Stimulated activated effector memory CD8-positive, alpha-beta T cell treated with anti-CD3 and anti-CD28 coated beads, Interleukin-12 subunit alpha, Interleukin-12 subunit beta, amount 100 ng/mL, for 72 hours (primary cell): ENCODE measurements around the gene SCGN.

Experiments used
- ATAC-seq: fragments of 150-1000 bp; cut with Tn5 transposase; 2 replicates; pipeline ENCODE4 v1.10.0; 2021
- DNase-seq, 2 donors: peaks; one replicate each; pipeline ENCODE4 v3.0.0; 2021 to 2022; ENCODE audit warnings: low spot score in 2 of 2
- H3K27ac Mint-ChIP-seq: one replicate; pipeline ENCODE4 v1.8.0; 2022; ENCODE audit warnings: mild to moderate bottlenecking, mixed read lengths
- H3K36me3 Mint-ChIP-seq: one replicate; pipeline ENCODE4 v1.8.0; 2022; ENCODE audit warnings: mild to moderate bottlenecking, mixed read lengths
- H3K4me1 Mint-ChIP-seq: one replicate; pipeline ENCODE4 v1.8.0; 2022; ENCODE audit warnings: mixed read lengths
- H3K4me3 Mint-ChIP-seq: one replicate; pipeline ENCODE4 v1.8.0; 2022; ENCODE audit warnings: mild to moderate bottlenecking, mixed read lengths
- H3K9me3 Mint-ChIP-seq: one replicate; pipeline ENCODE4 v1.8.0; 2022; ENCODE audit warnings: mixed read lengths

The SCGN gene

DNA sequence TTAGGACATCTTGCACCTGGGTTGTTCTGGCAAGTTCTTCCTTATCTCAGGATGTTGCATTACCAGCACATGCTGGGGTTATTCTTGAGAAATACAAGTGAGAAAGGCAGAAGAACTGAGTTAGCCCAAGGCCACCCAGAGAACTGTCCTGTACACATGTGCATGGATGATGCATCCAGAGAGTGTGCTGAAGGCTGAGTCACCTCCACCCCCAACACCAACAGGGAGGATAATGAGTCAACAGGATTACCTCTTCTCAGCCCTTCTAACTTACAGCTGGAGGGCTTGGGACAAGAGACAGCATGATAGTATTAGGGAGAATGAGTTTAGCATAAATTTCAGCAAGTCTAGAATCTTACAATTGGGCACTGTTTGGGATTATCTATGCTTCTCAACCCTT lies 8.5 kb downstream of the SCGN start:
- H3K9me3 Mint-ChIP-seq, result no peaks in the 10 kb centered on the region
- no peak overlapping the region for H3K4me3 Mint-ChIP-seq
- DNase-seq (peak; percentile 4 to 55), ATAC-seq (peak; percentile 98)
- H3K27ac Mint-ChIP-seq, result no peak overlapping the region
- H3K4me1 Mint-ChIP-seq, result no peaks in the 10 kb centered on the region
- no peaks in the 10 kb centered on the region for H3K36me3 Mint-ChIP-seq

DNA sequence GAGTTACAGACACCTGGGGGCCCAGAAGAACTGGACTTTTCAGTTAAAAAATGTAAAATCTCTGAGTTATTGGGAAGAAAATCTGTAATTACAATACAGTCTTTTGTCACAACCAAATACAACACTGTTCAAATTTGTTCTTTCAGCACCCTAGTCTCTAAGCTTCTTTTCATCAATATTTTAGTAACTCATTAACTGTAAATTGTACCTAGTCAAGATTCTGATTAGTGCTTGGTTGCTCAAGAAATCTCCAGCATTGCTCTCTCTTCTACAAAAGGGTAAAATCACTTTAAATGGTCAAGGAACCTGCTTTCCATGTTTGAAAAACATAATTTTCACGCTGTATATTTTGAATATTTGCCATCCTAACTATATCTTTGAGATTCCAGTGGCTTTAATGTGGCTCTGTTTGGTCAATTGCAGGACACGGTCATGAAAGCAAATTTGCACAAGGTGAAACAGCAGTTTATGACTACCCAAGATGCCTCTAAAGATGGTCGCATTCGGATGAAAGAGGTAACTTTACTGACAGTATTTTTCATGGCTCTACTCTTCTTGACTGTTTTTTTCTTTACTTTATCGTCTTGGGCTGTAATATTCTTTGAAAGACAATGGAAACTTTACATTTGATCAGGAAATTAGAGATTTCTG lies 9.2 kb downstream of the SCGN start:
- Mint-ChIP-seq H3K9me3 (no peaks in the 10 kb centered on the region), H3K36me3 (no peaks in the 10 kb centered on the region), H3K27ac (no peak overlapping the region), H3K4me1 (no peaks in the 10 kb centered on the region), H3K4me3 (no peak overlapping the region)
- DNase-seq (no peak), ATAC-seq (no peak)

DNA sequence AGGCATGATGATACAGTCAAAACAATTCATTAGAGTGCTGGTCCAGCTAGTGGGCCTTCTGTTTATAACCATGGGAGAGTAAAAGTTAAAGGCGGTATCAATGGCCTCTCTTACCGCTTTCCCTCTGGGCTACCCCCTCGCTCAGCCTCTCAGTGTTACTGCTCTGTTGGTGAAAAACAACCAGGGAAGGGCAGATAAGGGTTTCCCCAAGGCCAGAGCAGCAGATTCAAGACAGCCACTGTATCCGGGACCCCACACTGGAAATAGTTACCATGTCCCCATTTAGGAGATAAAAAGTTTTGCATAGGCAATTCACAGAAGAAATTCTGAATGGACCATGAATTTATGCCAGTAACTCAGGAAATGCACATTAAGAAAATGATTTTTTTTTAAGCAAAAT lies 13.4 kb downstream of the SCGN start:
- ATAC-seq, result no peak
- Mint-ChIP-seq H3K27ac (no peak overlapping the region), H3K9me3 (no peaks in the 10 kb centered on the region), H3K4me3 (no peak overlapping the region), H3K4me1 (no peaks in the 10 kb centered on the region), H3K36me3 (no peaks in the 10 kb centered on the region)
- no peak for DNase-seq

- H3K27ac Mint-ChIP-seq, result no peak overlapping the region
- no peak for ATAC-seq
- no peak overlapping the region for H3K4me3 Mint-ChIP-seq
- H3K36me3 Mint-ChIP-seq, result no peaks in the 10 kb centered on the region
- no peaks in the 10 kb centered on the region for H3K4me1 Mint-ChIP-seq
- no peak for DNase-seq
- H3K9me3 Mint-ChIP-seq, result no peaks in the 10 kb centered on the region
Observed at GRCh38 chr6:25669413-25669812, 17.4 kb downstream of the SCGN start.

DNA sequence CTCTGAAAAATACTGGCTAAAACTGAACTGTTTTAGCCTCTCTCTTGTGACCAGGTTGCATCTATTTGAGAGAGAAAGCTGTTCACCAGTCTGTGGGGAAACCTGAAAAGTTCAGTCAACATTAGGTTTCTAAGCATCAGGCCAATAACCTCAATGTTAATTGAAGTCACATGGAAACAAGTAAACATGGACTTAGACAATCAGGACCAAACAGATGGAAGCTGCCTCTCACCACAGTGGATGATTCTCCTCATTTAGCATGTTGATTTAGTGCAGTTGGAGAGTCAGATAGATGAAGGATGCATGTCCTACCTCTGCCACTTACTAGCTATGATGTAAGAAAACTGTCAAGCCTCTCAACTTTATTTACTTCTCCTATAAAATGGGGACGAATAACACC lies 18.2 kb downstream of the SCGN start:
- Mint-ChIP-seq H3K4me3 (no peak overlapping the region), H3K36me3 (no peaks in the 10 kb centered on the region), H3K9me3 (no peaks in the 10 kb centered on the region), H3K27ac (no peak overlapping the region), H3K4me1 (no peaks in the 10 kb centered on the region)
- ATAC-seq (no peak), DNase-seq (no peak)

- DNase-seq (no peak), ATAC-seq (peak; percentile 32)
- Mint-ChIP-seq H3K9me3 (no peaks in the 10 kb centered on the region), H3K27ac (no peak overlapping the region), H3K4me3 (no peak overlapping the region), H3K4me1 (no peaks in the 10 kb centered on the region), H3K36me3 (no peaks in the 10 kb centered on the region)
Observed at GRCh38 chr6:25670793-25671513, 18.9 kb downstream of the SCGN start.

DNA sequence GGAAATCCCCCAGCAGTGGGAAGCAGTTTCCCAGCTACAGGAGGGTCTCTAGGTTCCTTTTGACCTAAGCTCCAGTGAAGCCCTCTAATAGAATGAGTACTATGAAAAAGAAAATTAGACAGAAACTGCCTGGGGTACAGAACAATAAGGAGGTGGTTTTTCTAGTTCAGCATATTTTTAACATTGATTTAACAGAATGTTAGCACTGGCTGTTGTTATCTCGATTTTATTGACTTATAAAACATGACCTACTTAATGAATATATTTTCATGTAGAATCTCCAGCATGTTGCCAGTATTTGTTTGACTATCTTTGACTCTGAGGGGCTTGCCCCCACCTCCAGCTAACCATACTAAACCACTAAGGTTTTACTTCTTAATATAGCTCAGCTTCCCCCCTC lies 19.6 kb downstream of the SCGN start:
- ATAC-seq, result no peak
- H3K9me3 Mint-ChIP-seq, result no peaks in the 10 kb centered on the region
- no peaks in the 10 kb centered on the region for H3K36me3 Mint-ChIP-seq
- H3K4me1 Mint-ChIP-seq, result no peaks in the 10 kb centered on the region
- no peak for DNase-seq
- H3K27ac Mint-ChIP-seq, result no peak overlapping the region
- H3K4me3 Mint-ChIP-seq, result no peak overlapping the region

DNA sequence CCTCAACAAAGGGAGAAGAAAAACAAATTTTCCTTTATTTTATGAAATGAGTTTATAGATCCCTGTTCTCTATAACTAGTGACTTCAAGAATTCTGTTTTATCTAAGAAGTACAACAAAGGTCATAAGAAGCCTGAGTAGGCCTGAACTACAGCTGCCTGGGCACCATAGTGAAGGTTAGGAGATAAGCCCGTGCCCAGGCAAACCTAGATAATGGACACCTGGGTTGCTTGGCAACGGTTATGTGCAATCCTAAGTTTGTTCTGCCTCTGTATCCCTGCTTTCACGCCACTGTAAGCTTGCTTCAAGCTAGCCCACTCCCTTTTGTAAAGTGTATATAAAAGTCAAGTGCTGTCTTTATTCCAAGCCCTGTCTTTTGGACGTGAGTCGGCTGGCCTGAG lies 23.2 kb downstream of the SCGN start:
- Mint-ChIP-seq H3K27ac (no peak overlapping the region), H3K4me3 (no peak overlapping the region), H3K4me1 (no peaks in the 10 kb centered on the region), H3K36me3 (no peaks in the 10 kb centered on the region), H3K9me3 (no peaks in the 10 kb centered on the region)
- ATAC-seq (no peak), DNase-seq (no peak)

- Mint-ChIP-seq H3K9me3 (no peaks in the 10 kb centered on the region), H3K27ac (no peak overlapping the region), H3K4me3 (no peak overlapping the region), H3K4me1 (no peaks in the 10 kb centered on the region), H3K36me3 (no peaks in the 10 kb centered on the region)
- no peak for ATAC-seq
- DNase-seq, result no peak
Observed at GRCh38 chr6:25676775-25677174, 24.8 kb downstream of the SCGN start.

DNA sequence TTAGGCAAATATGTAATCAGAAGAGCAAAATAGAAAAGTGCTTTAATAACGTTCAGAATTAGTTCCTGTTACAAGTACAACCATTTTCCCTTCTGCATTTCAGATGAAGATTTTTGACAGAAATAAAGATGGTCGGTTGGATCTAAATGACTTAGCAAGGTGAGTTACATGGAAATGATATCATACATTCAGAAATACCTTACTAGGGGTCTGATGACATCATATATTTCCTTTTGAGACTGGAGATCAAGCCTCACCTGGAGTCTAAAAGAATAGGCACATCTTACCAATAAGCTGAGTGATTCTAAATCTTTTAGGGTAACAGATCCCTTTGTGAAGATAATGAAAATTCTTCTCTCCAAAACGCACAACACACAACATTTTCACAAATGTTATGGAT lies 29.8 kb downstream of the SCGN start:
- DNase-seq, result no peak
- Mint-ChIP-seq H3K4me3 (no peak overlapping the region), H3K4me1 (no peaks in the 10 kb centered on the region), H3K9me3 (no peaks in the 10 kb centered on the region), H3K27ac (no peak overlapping the region), H3K36me3 (no peaks in the 10 kb centered on the region)
- no peak for ATAC-seq

DNA sequence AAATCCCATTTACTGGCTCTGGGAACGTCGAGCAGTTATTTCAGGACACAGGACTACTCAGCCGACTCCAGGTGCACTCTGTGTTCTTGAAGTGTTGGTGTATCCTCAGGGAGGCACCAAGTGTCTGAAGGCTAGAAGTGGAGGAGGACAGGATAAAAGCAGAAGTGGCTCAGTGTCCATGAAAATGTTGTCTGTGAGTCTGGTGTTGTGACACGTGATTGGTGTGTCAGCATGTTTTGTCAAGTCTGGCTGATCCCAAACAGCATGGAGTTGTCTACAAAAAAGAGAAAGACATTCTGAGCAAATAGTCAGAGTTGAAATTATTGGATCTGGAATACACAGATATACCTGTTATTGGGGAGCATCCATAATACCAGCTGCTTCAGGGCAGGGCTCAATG lies 30.3 kb downstream of the SCGN start:
- no peaks in the 10 kb centered on the region for H3K4me1 Mint-ChIP-seq
- H3K4me3 Mint-ChIP-seq, result no peak overlapping the region
- H3K36me3 Mint-ChIP-seq, result no peaks in the 10 kb centered on the region
- H3K27ac Mint-ChIP-seq, result no peak overlapping the region
- ATAC-seq (no peak), DNase-seq (no peak)
- no peaks in the 10 kb centered on the region for H3K9me3 Mint-ChIP-seq

DNA sequence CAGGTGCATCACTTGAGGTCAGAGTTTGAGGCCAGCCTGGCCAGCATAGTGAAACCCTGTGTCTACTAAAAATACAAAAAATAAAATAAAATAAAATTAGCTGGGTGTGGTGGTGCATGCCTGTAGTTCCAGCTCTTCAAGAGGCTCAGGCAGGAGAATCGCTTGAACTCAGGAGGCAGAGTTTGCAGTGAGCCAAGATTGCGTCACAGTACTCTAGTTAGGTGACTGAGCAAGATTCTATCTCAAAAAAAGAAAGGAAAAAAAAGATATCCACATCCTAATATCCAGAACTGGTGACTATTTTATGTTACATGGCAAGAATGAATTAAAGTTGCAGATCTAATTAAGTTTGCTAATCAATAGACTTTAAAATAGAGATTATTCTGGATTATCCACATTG lies 32.5 kb downstream of the SCGN start:
- Mint-ChIP-seq H3K9me3 (no peaks in the 10 kb centered on the region), H3K4me1 (no peaks in the 10 kb centered on the region), H3K4me3 (no peak overlapping the region), H3K36me3 (no peaks in the 10 kb centered on the region), H3K27ac (no peak overlapping the region)
- DNase-seq, result no peak
- no peak for ATAC-seq

GRCh38 chr6:25685251-25685650 lies 33.2 kb downstream of the SCGN start:
- H3K4me3 Mint-ChIP-seq, result no peak overlapping the region
- H3K36me3 Mint-ChIP-seq, result no peaks in the 10 kb centered on the region
- DNase-seq, result no peak
- ATAC-seq, result no peak
- no peak overlapping the region for H3K27ac Mint-ChIP-seq
- H3K4me1 Mint-ChIP-seq, result no peaks in the 10 kb centered on the region
- H3K9me3 Mint-ChIP-seq, result no peaks in the 10 kb centered on the region

DNA sequence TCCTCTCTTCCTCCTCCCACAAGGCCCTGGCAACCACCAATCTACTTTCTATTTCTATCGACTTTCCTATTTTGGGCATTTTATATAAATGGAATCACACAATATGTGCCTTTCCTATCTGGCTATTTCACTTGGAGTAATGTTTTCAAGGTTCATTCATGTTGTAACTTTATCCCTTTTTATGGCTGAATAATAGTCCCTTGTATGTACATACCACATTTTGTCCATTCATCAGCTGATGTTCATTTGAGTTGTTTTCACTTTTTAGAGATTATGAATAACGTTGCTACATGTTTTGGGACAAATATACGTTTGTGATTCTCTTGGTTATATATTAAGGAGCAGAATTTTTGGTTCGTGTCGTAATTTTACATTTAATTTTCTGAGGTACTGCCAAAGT lies 33.9 kb downstream of the SCGN start:
- no peaks in the 10 kb centered on the region for H3K4me1 Mint-ChIP-seq
- H3K9me3 Mint-ChIP-seq, result no peaks in the 10 kb centered on the region
- DNase-seq (no peak), ATAC-seq (no peak)
- no peaks in the 10 kb centered on the region for H3K36me3 Mint-ChIP-seq
- no peak overlapping the region for H3K4me3 Mint-ChIP-seq
- no peak overlapping the region for H3K27ac Mint-ChIP-seq

GRCh38 chr6:25686856-25687255 lies 34.8 kb downstream of the SCGN start:
- no peak for DNase-seq
- Mint-ChIP-seq H3K4me3 (no peak overlapping the region), H3K27ac (no peak overlapping the region), H3K9me3 (no peaks in the 10 kb centered on the region), H3K4me1 (no peaks in the 10 kb centered on the region), H3K36me3 (no peaks in the 10 kb centered on the region)
- no peak for ATAC-seq

GRCh38 chr6:25689966-25690365 lies 38.0 kb downstream of the SCGN start:
- Mint-ChIP-seq H3K9me3 (no peaks in the 10 kb centered on the region), H3K36me3 (no peaks in the 10 kb centered on the region), H3K27ac (no peak overlapping the region), H3K4me3 (no peak overlapping the region), H3K4me1 (no peaks in the 10 kb centered on the region)
- DNase-seq (no peak), ATAC-seq (no peak)
